ENCODE data around the gene C1QC. TPM values are rescaled to one million over a fixed set of nuclear protein-coding genes. Genes with fewer than 3 reads are reported as not detected.

The C1QC gene
- total RNA-seq, 1 experiment from 2014 or later: 0.59 TPM

- no peak for TF ChIP-seq ZBTB33 (IDR thresholded peaks at IDR 0.05; ENCODE audit: extremely low read depth, insufficient replicate concordance, low read length)
- no peak for TF ChIP-seq EZH2phosphoT487 (IDR thresholded peaks at IDR 0.05; ENCODE audit: borderline replicate concordance)
- TF ChIP-seq CBX3 (IDR thresholded peaks at IDR 0.05; ENCODE audit: low read depth): no peak
- TF ChIP-seq POLR2A (IDR thresholded peaks at IDR 0.05; ENCODE audit: borderline replicate concordance, extremely low read depth, insufficient read depth, insufficient read length): no peak
- no peak for TF ChIP-seq MAX (IDR thresholded peaks at IDR 0.05)
- TF ChIP-seq ZNF274 (IDR thresholded peaks at IDR 0.05; ENCODE audit: low read depth, low read length): no peak
- no peak for TF ChIP-seq JUND (IDR thresholded peaks at IDR 0.05)
- TF ChIP-seq SIN3A (IDR thresholded peaks at IDR 0.05; ENCODE audit: low read depth): no peak
- TF ChIP-seq POLR2AphosphoS5 (IDR thresholded peaks at IDR 0.05; ENCODE audit: low read depth, low read length): no peak
- TF ChIP-seq CEBPB (IDR thresholded peaks at IDR 0.05; ENCODE audit: low read depth): no peak
- TF ChIP-seq RAD21 (IDR thresholded peaks at IDR 0.05; ENCODE audit: low read depth): no peak
- TF ChIP-seq ZFX (IDR thresholded peaks at IDR 0.05): no peak
- no peak for TF ChIP-seq SP1 (IDR thresholded peaks at IDR 0.05; ENCODE audit: low read depth)
- no peak for TF ChIP-seq ELF1 (IDR thresholded peaks at IDR 0.05; ENCODE audit: borderline replicate concordance, low read depth)
Observed at GRCh38 chr1:22613572-22613918, 29.9 kb upstream of the C1QC start (continued).

- Histone ChIP-seq H3K36me3 (ENCODE audit: control insufficient read depth in 1 of 2, insufficient read depth in 2 of 2, low read length in 2 of 2) (no peaks in the 10 kb centered on the region), H3K9me2 (ENCODE audit: insufficient read depth) (no peaks in the 10 kb centered on the region), H3K4me1 (ENCODE audit: control insufficient read depth in 1 of 2, insufficient read depth in 2 of 2, low read length in 2 of 2) (no peaks in the 10 kb centered on the region), H2AFZ (ENCODE audit: low read depth, low read length, poor library complexity, severe bottlenecking) (no peak overlapping the region), H4K20me1 (ENCODE audit: insufficient read depth) (no peaks in the 10 kb centered on the region), H3K4me3 (replicated peaks in 1 of 2; ENCODE audit: low read depth in 1 of 2, low read length in 2 of 2) (no peak overlapping the region), H3K79me2 (ENCODE audit: insufficient read depth, low read length) (no peaks in the 10 kb centered on the region), H3K9ac (ENCODE audit: low read length) (no peak overlapping the region), H3K4me2 (ENCODE audit: low read length) (no peak overlapping the region), H3K27ac (ENCODE audit: low read depth, low read length) (no peak overlapping the region), H3K27me3 (ENCODE audit: insufficient read depth, low read length) (peaks cover 84% of the 10 kb centered on the region), H3K9me3 (ENCODE audit: control insufficient read depth in 1 of 2, insufficient read depth in 1 of 2, low read depth in 1 of 2, low read length in 2 of 2) (no peaks in the 10 kb centered on the region)
- ATAC-seq (no peak), DNase-seq (ENCODE audit: low read depth, low spot score) (no peak)
- BruUV-seq (replicated peaks): no TSS peak
- ChIA-PET CTCF (no interaction called here), RAD21 (ENCODE audit: low non-redundant PET in 1 of 2, low total read pairs in 2 of 2, uncharacterized antibody in 2 of 2, unreplicated experiment in 2 of 2) (no interaction called here), POLR2A (interaction anchor here (1.3 kb wide), 1 partner anchor 24 kb away, joined by 3 read pairs; no protein-coding TSS in a partner anchor)
- intact Hi-C loops (cut with micrococcal nuclease): no loop called here
- TF ChIP-seq POLR2A (IDR thresholded peaks at IDR 0.05; ENCODE audit: borderline replicate concordance, extremely low read depth, insufficient read depth, insufficient read length) (no peak), SRF (IDR thresholded peaks at IDR 0.05; ENCODE audit: low read depth) (no peak), MAX (IDR thresholded peaks at IDR 0.05) (no peak), TCF7L2 (IDR thresholded peaks at IDR 0.05; ENCODE audit: borderline replicate concordance, extremely low read depth, insufficient read depth, insufficient read length) (no peak), CBX3 (IDR thresholded peaks at IDR 0.05; ENCODE audit: low read depth) (no peak), CEBPB (IDR thresholded peaks at IDR 0.05; ENCODE audit: low read depth) (no peak), FOSL1 (IDR thresholded peaks at IDR 0.05; ENCODE audit: low read depth) (no peak)
Observed at GRCh38 chr1:22613951-22614350, 29.5 kb upstream of the C1QC start.
